K562 (cell line): ENCODE data around the gene GFOD2.

Experiments used
- CREM ChIP-seq: IDR thresholded peaks from 2 replicates; pipeline ENCODE4 v1.6.1; 2014; ENCODE audit warnings: antibody characterized with exemption, low read depth
- FOXJ3 ChIP-seq: sonication (generic); formaldehyde crosslinking; IDR thresholded peaks from 2 replicates; pipeline ENCODE4 v1.4.0; 2020; ENCODE audit warnings: mild to moderate bottlenecking, missing genetic modification reagents
- JUNB ChIP-seq: fragments of 450-650 bp; formaldehyde crosslinking; conservative IDR thresholded peaks from 2 replicates; pipeline ENCODE4 v1.4.0; 2020; ENCODE audit warnings: mild to moderate bottlenecking
- OTX1 ChIP-seq: fragments of 450-650 bp; formaldehyde crosslinking; IDR thresholded peaks from 2 replicates; pipeline ENCODE4 v1.4.0; 2022; ENCODE audit warnings: mild to moderate bottlenecking
- POLR2A ChIP-seq: fragments of 450-650 bp; conservative IDR thresholded peaks from 2 replicates; pipeline ENCODE4 v1.6.1; 2016
- RAD51 ChIP-seq: fragments of 450-650 bp; IDR thresholded peaks from 2 replicates; pipeline ENCODE4 v1.7.1; 2016; ENCODE audit warnings: low read depth, mild to moderate bottlenecking, borderline replicate concordance
- SETDB1 ChIP-seq: IDR thresholded peaks from one replicate; pipeline ENCODE4 v1.6.1; 2012; ENCODE audit warnings: low read length, control low read depth, inconsistent platforms
- TRIM24 ChIP-seq, 2 experiments: fragments of 450-650 bp; IDR thresholded peaks; 2 replicates each; pipeline ENCODE4 v1.6.1; 2016
- ZKSCAN3 ChIP-seq: fragments of 250-450 bp; sonication (Bioruptor Pico); IDR thresholded peaks from 2 replicates; pipeline ENCODE4 v1.4.0; 2020
- ZNF644 ChIP-seq: fragments of 200-800 bp; sonication (Bioruptor generic); IDR thresholded peaks from 2 replicates; pipeline ENCODE4 v1.6.1; 2016; ENCODE audit warnings: low read depth, missing genetic modification characterization, missing compliant biosample characterization
- TF ChIP-seq, protein P1 (sequence below): fragments of 450-650 bp; IDR thresholded peaks from 2 replicates; pipeline ENCODE4 v1.6.1; 2016

DNA sequence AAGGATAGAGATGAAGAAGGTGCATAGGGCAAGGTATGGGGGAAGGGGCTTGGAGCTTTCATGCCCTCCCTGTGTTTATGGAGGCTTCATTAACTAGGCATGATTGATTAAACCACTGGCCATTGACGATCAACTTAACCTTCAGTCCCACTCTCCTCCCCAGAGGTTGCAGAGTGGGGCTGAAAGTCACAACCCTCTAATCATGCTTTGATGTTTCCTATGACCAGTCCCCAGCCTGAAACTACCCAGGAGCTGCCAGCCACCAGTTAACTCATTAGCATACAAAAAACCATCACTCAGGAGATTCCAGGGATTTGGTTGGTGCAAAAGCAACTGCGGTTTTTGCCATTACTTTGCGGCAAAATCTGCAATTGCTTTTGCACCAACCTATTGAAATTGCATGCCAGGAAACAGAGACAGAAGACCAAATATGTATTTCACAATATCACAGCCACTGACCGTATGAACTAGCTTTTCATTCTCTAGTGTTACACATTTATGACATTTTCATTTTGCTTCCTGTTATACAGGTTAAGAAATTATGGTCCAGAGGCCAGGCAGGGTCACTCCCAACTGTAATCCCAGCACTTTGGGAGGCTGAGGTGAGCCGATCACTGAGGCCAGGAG is 5.4 kb downstream of the GFOD2 start:
- no peak for TF ChIP-seq POLR2A
- no peak for TF ChIP-seq SETDB1
- no peak for TF ChIP-seq ZKSCAN3 (CRISPR knock-in tag)
- TF ChIP-seq, protein P1, sequence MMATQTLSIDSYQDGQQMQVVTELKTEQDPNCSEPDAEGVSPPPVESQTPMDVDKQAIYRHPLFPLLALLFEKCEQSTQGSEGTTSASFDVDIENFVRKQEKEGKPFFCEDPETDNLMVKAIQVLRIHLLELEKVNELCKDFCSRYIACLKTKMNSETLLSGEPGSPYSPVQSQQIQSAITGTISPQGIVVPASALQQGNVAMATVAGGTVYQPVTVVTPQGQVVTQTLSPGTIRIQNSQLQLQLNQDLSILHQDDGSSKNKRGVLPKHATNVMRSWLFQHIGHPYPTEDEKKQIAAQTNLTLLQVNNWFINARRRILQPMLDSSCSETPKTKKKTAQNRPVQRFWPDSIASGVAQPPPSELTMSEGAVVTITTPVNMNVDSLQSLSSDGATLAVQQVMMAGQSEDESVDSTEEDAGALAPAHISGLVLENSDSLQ: no peak
- no peak for TF ChIP-seq JUNB
- TF ChIP-seq FOXJ3 (CRISPR knock-in tag): no peak
- no peak for TF ChIP-seq ZNF644 (tag)
- TF ChIP-seq TRIM24 (IDR thresholded peaks at IDR 0.05): no peak
- no peak for TF ChIP-seq RAD51
- TF ChIP-seq CREM: no peak
- no peak for TF ChIP-seq OTX1 (CRISPR knock-in tag)
